ENCODE measurements around the gene MB21D2.

- TF ChIP-seq CTCF (IDR thresholded peaks at IDR 0.05; ENCODE audit: control extremely low read depth in 1 of 3, insufficient read depth in 1 of 3, low read depth in 1 of 3, low read length in 3 of 3): no peak
- TF ChIP-seq POLR2AphosphoS5 (IDR thresholded peaks at IDR 0.05; ENCODE audit: low read depth, low read length): no peak
- TF ChIP-seq EP300 (IDR thresholded peaks at IDR 0.05; ENCODE audit: borderline replicate concordance in 1 of 2, low read depth in 2 of 2, low read length in 2 of 2): no peak
- TF ChIP-seq EZH2 (IDR thresholded peaks at IDR 0.05; ENCODE audit: low read depth, low read length, severe bottlenecking): no peak
- TF ChIP-seq SIN3A (conservative IDR thresholded peaks at IDR 0.05 in 1 of 2, IDR thresholded peaks at IDR 0.05 in 1 of 2; ENCODE audit: low read depth in 1 of 2, low read length in 2 of 2): no peak
- no peak for TF ChIP-seq YY1 (IDR thresholded peaks at IDR 0.05; ENCODE audit: low read depth, low read length)
Observed at GRCh38 chr3:192826214-192827006, 91.2 kb downstream of the MB21D2 start.

All from H1 (cell line).